GM12892 (cell line): Measurements from ENCODE around the gene IFNLR1.

Source experiments
- POLR2A ChIP-seq: IDR thresholded peaks from 2 replicates; pipeline ENCODE4 v1.6.1; 2011; ENCODE audit warnings: low read depth, low read length, control low read depth
- POLR2AphosphoS5 ChIP-seq: IDR thresholded peaks from 2 replicates; pipeline ENCODE4 v1.6.1; 2011; ENCODE audit warnings: low read depth, low read length, control low read depth
- TAF1 ChIP-seq: IDR thresholded peaks from 2 replicates; pipeline ENCODE4 v1.6.1; 2011; ENCODE audit warnings: low read depth, mild to moderate bottlenecking, control low read depth, low read length, borderline replicate concordance

DNA sequence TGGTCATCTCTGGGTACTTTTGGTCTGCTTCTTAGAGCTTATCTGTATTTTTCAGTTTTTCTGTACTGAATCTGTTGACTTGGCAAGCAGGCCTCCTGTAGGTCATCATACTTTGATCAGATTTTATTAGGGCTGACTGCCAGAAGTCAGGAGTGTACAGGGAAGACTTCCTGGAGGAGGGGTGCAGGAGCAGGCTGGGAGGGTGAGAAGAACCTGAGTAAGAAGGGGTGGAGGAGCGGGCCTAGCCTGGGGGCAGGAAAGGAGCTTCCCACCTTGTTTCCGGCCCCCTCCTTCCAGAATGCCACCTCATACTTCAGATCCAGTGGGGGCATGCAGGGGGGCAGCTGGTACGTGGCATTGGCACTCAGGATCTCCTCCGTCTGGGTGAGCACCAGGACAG is 25.8 kb downstream of the IFNLR1 start:
- no peak for TF ChIP-seq POLR2A
- no peak for TF ChIP-seq TAF1
- no peak for TF ChIP-seq POLR2AphosphoS5
